ENCODE measurements around the gene CDC6.

The CDC6 gene

DNA sequence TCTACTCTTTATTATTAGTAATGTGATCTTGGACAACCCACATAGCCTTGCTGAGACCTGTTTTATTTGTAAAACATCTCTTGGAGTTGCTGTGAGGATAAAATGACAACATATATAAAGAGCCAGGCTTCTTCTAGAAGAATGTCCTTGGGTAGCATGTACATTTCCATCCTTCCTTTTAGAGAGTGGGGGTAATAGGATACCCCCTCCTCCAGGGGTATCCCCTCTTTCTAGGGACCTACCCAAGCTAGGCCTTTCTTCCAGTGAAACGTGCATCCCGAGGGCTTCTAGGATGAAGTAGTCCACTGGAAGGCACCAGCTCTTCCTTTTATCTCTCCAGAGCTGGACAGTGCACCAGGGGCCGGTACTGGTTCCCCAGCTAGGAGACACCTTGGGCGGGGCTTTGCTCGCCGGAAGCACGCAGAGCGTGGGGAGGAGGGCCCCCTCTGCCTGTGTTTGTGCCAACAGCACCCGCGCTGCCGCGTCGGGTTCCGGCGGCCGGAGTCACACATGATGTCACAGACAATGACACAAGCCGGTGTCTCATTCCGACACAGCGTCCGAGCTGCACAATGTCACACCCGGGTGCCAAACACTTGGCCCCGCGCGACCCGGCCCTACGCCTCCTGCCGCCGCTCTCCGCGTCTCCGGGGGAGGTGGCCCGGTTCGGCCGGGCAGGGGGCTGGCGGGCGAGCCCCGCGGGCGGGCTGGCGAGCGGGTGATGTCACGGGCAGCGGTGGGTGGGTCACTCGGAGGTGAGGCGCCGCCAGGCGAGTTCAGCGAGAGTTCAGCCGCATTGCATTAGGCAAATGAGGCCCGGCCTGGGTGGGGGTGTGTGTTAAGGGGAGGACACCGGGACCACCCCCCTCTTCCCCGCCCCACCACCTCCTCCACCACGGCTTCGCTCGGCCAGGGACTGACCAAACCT is 53.5 kb downstream of the CDC6 start:
- no peak for DNase-seq (ENCODE audit: low read depth)

DNA sequence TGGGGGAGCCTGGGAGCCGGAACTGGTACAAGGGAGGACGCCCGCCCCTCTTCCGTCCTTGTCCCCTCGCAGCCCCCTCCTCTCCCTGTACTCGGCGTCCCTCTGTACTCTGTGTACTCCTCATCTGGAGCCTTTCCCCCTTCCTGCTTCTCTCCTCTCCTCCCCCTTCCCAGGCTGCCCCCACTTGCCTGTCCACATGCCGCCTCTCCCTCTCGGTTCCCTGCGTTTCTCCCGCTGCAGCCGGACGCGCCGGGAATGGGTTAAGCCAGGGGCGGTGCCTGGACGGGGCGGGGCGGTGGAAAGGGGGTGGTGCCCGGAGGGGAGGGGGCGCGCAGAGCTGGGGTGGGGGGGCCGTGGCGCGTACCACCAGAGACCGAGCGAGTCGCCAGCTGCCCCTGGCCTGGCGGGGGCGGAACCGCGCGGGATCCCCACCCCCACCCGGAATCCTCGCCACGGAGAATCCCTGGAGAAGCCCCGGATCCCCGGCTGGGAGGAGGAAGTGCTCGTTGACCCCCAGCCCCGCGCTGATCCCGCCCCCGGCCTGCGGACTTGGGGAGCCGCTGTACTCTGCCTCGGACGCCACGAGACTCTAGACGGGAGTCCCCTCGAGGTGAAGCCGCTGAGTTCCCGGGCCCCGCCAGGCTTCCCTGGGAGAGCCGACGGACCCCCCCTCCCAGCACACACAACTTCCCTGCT is 54.3 kb downstream of the CDC6 start:
- no peak for DNase-seq (ENCODE audit: low read depth)

- DNase-seq (ENCODE audit: low read depth) = no peak
Observed at GRCh38 chr17:40342504-40343218, 55.0 kb downstream of the CDC6 start.

GRCh38 chr17:40343219-40344119 is 55.8 kb downstream of the CDC6 start:
- DNase-seq (ENCODE audit: low read depth) = no peak

DNA sequence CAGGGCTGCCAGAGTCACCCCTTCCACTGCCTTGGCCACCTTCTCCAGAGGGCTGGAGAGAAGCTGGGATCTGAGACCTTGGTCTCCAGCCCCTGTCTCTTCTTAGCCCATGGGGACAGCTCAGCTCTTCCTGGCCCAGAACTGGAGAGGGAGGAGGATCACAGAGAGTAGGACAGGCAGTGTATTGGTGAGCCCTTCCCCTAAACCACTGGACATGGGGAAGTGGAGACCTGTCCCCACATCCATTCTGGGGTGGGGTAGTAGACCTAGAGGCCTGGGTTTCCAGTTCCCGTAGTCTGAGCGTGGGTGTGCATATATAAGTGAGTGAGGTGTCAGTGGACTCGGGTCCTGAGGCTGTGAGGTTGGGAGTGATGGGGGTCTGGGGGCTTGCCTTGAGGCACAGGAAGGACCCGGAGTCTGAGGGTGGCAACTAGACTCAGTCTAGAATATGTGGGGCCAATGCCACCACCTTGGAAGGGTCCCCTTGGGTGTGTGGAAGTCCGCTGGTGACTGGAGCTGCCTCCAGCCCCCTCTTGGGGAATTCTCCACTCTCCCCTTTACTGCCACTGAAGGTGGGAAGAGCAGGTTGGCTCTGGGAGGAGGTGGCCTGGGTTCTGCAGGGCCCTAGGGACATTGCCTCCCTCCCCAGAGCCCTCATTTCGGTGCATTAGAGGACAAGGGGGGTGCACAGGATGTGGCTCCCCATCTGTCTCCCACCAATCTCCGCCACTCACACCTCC is 56.9 kb downstream of the CDC6 start:
- DNase-seq (ENCODE audit: low read depth) = no peak

DNA sequence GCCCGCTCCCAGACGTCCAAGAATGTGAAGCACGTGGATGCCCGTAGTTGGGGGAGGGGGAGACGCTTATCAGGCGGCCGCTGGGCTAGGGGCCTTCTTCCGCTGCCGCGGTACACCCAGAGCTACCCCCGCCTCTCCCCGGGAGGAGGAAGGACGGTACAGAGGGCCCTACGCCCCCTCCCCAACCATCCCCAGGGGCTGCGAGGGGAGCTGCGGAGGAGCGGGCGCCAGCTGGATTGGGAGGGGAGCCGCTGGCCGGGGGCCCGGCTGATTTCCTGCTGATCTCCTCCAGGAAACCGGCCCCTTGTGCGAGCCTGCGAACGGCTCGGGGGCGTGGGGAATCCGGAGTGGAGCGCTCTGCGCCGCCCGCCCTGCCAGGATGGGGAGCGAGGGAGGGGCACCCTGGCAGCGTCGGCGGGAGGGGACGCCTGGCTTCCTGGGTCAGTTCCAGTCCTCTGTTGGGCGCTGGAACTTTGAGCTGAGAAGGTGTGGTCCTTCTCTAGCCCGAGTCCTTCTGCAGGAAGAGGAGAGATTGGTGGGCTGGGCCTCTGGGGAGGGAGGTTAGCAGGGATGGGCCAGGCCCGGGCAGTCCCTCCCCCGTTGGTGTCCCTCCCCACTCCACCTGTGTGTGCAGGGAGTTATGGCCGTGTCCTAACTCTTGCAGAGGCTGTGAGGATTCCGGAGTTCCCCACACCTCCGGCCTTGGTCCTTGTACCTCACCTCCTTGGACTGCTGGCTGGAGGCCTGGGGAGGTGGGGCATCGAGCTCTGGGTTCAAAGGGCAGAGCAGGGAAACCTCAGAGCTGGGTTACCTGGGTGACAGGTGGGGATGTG is 57.7 kb downstream of the CDC6 start:
- DNase-seq (ENCODE audit: low read depth) = no peak

DNA sequence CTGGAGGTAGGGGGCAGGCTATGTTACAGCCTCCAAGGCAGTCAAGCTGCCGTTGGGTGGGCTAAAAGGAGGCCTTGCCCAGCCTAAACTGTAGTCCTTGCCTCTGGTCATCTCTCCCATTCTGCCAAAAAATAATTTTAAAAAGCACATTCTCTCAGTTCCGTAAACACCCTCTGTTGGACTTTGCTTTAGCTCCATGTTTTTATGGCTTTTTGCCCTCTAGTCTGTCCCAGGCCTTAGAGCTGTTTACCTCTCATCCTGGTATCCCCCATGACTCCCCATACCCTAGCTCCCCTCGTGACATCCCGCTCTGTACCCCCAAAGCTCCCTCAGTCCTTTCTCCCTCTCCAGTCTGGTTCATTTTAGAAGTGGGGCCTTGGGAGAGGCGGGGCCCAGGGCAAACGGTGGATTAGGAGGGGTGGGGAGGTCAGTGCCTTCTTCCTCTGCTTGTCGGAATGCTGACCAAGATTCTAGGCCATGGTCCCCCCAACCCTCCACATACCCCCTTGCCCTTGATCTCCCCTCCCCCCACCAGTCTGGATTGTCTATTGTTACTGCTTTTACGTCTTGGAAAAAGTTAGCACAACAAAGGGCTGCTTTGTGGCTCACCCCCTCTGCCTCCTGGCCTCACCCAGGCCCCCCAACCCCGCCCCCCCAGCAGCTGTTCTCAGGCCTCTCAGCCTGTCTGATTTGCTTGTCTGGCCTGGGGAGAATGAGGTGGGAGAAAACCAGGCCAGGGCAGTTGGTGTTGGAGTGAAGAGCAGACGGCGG is 58.5 kb downstream of the CDC6 start:
- no peak for DNase-seq (ENCODE audit: low read depth)

GRCh38 chr17:40346765-40347158 is 59.1 kb downstream of the CDC6 start:
- no peak for DNase-seq (ENCODE audit: low read depth)

DNA sequence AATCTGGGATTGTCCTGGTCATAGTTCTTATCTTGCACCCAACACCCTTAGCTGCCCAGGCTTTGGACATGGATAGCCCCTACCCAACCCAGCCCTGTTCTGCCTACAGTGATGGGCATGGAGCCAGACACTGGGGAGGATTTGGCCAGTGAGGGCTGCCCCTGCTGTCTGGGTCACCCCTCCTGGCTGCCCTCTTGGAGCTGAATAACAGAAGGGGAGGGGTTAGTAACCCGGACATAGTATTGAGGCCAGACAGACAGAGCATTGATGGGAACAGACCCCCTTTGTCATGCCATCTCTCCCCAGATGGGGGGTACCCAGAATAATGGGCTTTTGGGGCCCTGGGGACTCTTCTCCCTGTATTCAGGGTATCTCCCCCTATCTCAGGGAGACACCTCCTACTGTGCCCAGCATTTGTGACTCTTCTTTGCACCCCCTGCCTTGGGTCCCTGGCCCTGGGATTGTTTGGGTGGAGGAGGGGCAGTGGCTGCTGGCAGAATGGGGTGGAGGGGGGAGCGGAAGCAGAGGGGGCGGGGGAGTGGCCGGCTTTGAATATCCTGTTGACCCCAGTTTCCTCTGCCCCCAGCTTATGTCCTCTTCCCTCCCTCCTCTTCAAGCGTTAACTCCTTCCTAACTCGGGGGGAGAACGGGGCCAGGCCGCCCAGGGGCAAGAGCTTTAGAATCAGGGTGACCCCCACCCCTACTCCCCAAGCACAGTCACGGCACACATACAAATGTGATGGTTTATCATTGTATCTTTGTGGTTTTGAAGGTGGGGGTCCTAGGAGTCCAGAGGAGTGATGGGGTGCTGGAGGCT is 59.8 kb downstream of the CDC6 start:
- DNase-seq (ENCODE audit: low read depth) = no peak

- DNase-seq (ENCODE audit: low read depth) = no peak
Observed at GRCh38 chr17:40348136-40348504, 60.4 kb downstream of the CDC6 start.

DNA sequence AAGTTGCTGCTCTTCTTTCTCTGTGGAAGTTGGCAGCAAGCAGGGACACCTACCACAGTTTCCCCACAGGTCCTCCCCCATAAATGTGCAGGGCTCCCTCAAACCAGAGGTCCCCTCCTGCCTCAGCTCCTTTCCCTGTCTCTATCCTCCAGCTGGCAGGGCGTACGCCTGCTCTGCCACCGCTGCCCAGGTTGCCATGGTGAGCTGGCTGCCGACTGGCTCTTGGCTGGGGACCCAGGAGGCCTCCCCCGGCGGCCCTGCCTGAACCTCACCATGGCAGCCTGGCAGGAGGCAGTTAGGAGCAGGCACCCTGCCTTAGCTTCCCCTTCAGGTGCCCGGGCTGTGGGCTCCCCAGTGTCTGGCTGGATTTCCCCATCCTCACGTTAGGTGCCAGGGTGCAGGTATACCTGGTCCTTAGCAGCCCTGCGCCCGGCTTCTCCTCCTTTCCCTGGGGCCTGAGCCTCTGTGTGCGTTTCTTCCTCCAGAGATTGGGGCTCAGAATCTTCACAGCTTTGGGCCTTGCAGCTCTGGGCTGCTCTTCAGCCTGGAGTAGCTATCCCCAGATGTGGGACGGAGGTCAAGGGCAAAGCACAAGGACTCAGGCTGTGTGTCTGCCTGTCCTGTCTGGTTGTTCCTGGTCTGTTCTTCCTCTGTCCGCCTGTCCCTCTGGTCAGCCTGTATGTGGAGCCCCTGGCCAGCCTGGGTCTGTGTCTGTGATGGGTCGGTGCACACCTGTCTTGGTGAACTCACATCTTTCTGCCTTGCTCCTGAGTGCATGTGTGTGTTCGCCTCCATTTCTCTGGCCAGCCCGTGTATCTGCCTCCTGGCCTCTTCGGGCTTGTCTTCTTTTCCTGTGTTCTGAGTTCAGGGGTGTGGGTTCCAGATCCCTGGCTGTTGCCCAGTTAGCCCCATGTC is 61.1 kb downstream of the CDC6 start:
- DNase-seq (ENCODE audit: low read depth) = no peak

DNA sequence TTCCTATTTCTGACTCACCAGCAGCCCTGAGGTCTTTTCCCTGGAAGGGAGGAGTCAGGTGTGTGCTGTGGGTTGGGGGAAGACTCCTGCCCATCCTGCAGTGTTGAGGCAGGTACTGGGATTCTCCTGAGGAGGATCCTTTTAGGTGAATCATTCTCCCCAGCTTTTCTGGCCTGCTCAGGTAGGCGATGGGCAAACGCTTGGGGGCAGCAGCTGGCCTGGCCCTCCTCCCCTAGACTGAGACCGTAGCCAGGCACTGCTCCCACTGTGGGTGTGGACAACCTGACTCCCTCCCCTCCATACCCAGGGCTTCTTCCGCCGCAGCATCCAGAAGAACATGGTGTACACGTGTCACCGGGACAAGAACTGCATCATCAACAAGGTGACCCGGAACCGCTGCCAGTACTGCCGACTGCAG is 61.8 kb downstream of the CDC6 start:
- DNase-seq (ENCODE audit: low read depth) = no peak

DNA sequence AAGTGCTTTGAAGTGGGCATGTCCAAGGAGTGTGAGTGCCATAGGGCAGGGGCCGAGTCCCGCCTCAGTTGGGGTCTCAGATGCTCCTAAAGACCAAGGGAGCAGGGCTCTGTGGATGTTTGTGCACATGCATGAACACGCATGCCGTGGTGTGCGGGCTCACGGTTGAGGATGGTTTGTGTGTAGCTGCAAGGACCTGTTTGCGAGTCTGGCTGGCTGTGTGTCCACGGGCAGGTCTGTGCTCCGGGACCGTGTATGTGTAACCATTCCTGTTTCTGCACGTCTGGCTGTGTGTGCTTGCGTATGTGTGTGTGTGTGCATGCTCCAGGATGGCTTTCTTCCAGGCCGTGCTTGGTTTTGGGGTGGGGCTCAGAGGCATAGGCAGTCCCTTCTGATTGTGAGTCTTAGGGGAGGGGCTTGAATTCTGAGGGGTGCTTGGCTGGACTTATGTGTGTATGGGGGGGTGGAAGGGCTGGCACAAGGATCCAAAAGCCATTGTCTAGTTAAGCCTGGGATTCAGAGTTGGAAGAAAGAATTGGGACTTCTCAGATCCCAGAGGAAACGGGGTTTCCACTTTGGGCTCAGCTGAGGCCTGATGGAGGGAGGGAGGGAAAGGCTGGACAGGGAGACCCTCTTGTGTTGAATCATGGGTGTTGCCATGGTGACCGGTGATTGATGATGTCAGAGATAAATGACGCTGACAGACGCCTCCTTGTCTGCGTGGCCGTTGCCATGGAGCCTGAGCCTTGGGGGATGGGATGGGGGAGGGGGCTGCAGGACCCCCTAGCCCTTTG is 62.4 kb downstream of the CDC6 start:
- DNase-seq (ENCODE audit: low read depth) = no peak

- DNase-seq (ENCODE audit: low read depth) = no peak
Observed at GRCh38 chr17:40350689-40351358, 63.1 kb downstream of the CDC6 start.

- DNase-seq (ENCODE audit: low read depth) = no peak
Observed at GRCh38 chr17:40351359-40352236, 63.9 kb downstream of the CDC6 start.
